Measurements from ENCODE around the gene ABHD16B. TPM values are rescaled to one million over a fixed set of nuclear protein-coding genes. Genes with fewer than 3 reads are reported as not detected.

The ABHD16B gene
- total and polyA plus RNA-seq, 2 of the 13 experiments (the other 11 are each of a cell fraction or from before 2014, with no cell fraction given) = not detected

DNA sequence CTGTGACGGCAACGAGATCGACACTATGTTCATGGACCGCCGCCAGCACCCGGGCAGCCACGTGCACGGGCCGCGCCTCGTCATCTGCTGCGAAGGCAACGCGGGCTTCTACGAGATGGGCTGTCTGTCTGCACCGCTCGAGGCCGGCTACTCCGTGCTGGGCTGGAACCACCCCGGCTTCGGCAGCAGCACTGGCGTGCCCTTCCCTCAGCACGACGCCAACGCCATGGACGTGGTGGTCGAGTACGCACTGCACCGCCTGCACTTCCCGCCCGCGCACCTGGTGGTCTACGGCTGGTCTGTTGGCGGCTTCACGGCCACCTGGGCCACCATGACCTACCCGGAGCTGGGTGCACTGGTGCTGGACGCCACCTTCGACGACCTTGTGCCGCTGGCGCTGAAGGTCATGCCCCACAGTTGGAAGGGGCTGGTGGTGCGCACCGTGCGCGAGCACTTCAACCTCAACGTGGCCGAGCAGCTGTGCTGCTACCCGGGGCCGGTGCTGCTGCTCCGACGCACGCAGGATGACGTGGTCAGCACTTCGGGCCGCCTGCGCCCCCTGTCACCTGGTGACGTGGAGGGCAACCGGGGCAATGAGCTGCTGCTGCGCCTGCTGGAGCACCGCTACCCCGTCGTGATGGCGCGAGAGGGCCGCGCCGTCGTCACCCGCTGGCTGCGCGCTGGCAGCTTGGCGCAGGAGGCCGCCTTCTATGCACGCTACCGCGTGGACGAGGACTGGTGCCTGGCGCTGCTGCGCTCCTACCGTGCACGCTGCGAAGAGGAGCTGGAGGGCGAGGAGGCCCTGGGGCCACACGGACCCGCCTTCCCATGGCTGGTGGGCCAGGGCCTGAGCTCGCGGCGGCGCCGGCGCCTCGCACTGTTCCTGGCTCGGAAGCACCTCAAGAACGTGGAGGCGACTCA, 943 bp downstream of the ABHD16B start (continued):
- no peak for TF ChIP-seq POLR2AphosphoS2 (IDR thresholded peaks at IDR 0.05; ENCODE audit: low read depth, low read length)
- TF ChIP-seq, protein P1, sequence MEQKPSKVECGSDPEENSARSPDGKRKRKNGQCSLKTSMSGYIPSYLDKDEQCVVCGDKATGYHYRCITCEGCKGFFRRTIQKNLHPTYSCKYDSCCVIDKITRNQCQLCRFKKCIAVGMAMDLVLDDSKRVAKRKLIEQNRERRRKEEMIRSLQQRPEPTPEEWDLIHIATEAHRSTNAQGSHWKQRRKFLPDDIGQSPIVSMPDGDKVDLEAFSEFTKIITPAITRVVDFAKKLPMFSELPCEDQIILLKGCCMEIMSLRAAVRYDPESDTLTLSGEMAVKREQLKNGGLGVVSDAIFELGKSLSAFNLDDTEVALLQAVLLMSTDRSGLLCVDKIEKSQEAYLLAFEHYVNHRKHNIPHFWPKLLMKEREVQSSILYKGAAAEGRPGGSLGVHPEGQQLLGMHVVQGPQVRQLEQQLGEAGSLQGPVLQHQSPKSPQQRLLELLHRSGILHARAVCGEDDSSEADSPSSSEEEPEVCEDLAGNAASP (CRISPR knock-in tag; IDR thresholded peaks at IDR 0.05; ENCODE audit: borderline replicate concordance) = no peak
- TF ChIP-seq ZNF251 (CRISPR knock-in tag; IDR thresholded peaks at IDR 0.05) = no peak
- no peak for TF ChIP-seq ZNF850 (CRISPR knock-in tag; conservative IDR thresholded peaks at IDR 0.05)
- no peak; the same call in 1 of the 2 replicates for TF ChIP-seq ZNF563 (CRISPR knock-in tag; IDR thresholded peaks at IDR 0.05)
- TF ChIP-seq, protein P2, sequence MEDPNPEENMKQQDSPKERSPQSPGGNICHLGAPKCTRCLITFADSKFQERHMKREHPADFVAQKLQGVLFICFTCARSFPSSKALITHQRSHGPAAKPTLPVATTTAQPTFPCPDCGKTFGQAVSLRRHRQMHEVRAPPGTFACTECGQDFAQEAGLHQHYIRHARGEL (CRISPR knock-in tag; IDR thresholded peaks at IDR 0.05) = no peak
- no peak for TF ChIP-seq ZNF766 (CRISPR knock-in tag; IDR thresholded peaks at IDR 0.05; ENCODE audit: borderline replicate concordance)
- TF ChIP-seq MXD1 (CRISPR knock-in tag; IDR thresholded peaks at IDR 0.05) = no peak
- TF ChIP-seq RELA (CRISPR knock-in tag; IDR thresholded peaks at IDR 0.05) = no peak
- peak; percentile 12; the same call in 1 of the 2 replicates for TF ChIP-seq ZBTB7A (CRISPR knock-in tag; IDR thresholded peaks at IDR 0.05)
- no peak for TF ChIP-seq ZNF333 (CRISPR knock-in tag; IDR thresholded peaks at IDR 0.05; ENCODE audit: borderline replicate concordance)
- TF ChIP-seq RARG (CRISPR knock-in tag; IDR thresholded peaks at IDR 0.05; ENCODE audit: low read depth) = no peak
- no peak for TF ChIP-seq BCL3 (CRISPR knock-in tag; IDR thresholded peaks at IDR 0.05)
- TF ChIP-seq PRMT3 (CRISPR knock-in tag; IDR thresholded peaks at IDR 0.05; ENCODE audit: borderline replicate concordance, low read depth) = no peak
- no peak for TF ChIP-seq GTF3A (CRISPR knock-in tag; conservative IDR thresholded peaks at IDR 0.05)
- TF ChIP-seq, protein P3, sequence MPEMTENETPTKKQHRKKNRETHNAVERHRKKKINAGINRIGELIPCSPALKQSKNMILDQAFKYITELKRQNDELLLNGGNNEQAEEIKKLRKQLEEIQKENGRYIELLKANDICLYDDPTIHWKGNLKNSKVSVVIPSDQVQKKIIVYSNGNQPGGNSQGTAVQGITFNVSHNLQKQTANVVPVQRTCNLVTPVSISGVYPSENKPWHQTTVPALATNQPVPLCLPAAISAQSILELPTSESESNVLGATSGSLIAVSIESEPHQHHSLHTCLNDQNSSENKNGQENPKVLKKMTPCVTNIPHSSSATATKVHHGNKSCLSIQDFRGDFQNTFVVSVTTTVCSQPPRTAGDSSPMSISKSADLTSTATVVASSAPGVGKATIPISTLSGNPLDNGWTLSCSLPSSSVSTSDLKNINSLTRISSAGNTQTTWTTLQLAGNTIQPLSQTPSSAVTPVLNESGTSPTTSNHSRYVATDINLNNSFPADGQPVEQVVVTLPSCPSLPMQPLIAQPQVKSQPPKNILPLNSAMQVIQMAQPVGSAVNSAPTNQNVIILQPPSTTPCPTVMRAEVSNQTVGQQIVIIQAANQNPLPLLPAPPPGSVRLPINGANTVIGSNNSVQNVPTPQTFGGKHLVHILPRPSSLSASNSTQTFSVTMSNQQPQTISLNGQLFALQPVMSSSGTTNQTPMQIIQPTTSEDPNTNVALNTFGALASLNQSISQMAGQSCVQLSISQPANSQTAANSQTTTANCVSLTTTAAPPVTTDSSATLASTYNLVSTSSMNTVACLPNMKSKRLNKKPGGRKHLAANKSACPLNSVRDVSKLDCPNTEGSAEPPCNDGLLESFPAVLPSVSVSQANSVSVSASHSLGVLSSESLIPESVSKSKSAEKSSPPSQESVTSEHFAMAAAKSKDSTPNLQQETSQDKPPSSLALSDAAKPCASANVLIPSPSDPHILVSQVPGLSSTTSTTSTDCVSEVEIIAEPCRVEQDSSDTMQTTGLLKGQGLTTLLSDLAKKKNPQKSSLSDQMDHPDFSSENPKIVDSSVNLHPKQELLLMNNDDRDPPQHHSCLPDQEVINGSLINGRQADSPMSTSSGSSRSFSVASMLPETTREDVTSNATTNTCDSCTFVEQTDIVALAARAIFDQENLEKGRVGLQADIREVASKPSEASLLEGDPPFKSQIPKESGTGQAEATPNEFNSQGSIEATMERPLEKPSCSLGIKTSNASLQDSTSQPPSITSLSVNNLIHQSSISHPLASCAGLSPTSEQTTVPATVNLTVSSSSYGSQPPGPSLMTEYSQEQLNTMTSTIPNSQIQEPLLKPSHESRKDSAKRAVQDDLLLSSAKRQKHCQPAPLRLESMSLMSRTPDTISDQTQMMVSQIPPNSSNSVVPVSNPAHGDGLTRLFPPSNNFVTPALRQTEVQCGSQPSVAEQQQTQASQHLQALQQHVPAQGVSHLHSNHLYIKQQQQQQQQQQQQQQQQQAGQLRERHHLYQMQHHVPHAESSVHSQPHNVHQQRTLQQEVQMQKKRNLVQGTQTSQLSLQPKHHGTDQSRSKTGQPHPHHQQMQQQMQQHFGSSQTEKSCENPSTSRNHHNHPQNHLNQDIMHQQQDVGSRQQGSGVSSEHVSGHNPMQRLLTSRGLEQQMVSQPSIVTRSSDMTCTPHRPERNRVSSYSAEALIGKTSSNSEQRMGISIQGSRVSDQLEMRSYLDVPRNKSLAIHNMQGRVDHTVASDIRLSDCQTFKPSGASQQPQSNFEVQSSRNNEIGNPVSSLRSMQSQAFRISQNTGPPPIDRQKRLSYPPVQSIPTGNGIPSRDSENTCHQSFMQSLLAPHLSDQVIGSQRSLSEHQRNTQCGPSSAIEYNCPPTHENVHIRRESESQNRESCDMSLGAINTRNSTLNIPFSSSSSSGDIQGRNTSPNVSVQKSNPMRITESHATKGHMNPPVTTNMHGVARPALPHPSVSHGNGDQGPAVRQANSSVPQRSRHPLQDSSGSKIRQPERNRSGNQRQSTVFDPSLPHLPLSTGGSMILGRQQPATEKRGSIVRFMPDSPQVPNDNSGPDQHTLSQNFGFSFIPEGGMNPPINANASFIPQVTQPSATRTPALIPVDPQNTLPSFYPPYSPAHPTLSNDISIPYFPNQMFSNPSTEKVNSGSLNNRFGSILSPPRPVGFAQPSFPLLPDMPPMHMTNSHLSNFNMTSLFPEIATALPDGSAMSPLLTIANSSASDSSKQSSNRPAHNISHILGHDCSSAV (CRISPR knock-in tag; IDR thresholded peaks at IDR 0.05; ENCODE audit: borderline replicate concordance) = no peak
- TF ChIP-seq ZNF577 (CRISPR knock-in tag; IDR thresholded peaks at IDR 0.05; ENCODE audit: borderline replicate concordance, low read depth) = no peak

Data from HepG2 (cell line).